GM12864 (cell line): ENCODE results near the gene RAB29.

Source experiments
- DNase-seq: peaks from one replicate; pipeline ENCODE4 v3.0.0-alpha.2; 2011; ENCODE audit warnings: low read depth
- H3K4me3 ChIP-seq: 2 replicates; pipeline ENCODE4 v1.5.1; 2011; ENCODE audit warnings: mild to moderate bottlenecking, low read depth, low read length, control low read depth
- TF ChIP-seq, protein P1 (sequence below): IDR thresholded peaks from 2 replicates; pipeline ENCODE4 v1.5.1; 2011; ENCODE audit warnings: low read depth, mild to moderate bottlenecking, moderate library complexity, low read length, control low read depth, inconsistent platforms; ENCODE audit errors: missing control alignments

RAB29 gene

DNA sequence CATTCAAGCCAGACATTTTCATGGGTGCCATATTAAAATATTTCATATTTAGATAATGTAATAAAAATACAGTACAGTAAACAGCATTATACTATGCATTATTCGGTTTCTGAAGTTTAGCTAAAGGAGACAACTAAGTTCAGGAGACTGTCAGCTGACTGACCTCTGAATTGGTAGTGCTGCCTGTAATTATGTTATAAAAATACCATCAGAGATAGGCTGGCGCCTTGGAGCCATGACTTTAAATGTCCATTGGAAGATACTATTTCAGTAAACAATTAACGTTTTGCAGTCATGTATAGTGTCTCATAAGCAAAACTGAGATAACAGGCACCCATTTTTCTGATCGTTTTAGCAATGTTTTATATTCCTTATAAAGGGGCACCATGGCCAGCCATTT lies 11.3 kb upstream of the RAB29 start:
- TF ChIP-seq, protein P1, sequence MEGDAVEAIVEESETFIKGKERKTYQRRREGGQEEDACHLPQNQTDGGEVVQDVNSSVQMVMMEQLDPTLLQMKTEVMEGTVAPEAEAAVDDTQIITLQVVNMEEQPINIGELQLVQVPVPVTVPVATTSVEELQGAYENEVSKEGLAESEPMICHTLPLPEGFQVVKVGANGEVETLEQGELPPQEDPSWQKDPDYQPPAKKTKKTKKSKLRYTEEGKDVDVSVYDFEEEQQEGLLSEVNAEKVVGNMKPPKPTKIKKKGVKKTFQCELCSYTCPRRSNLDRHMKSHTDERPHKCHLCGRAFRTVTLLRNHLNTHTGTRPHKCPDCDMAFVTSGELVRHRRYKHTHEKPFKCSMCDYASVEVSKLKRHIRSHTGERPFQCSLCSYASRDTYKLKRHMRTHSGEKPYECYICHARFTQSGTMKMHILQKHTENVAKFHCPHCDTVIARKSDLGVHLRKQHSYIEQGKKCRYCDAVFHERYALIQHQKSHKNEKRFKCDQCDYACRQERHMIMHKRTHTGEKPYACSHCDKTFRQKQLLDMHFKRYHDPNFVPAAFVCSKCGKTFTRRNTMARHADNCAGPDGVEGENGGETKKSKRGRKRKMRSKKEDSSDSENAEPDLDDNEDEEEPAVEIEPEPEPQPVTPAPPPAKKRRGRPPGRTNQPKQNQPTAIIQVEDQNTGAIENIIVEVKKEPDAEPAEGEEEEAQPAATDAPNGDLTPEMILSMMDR, result no peak
- no peak overlapping the region for H3K4me3 ChIP-seq
- no peak for DNase-seq

DNA sequence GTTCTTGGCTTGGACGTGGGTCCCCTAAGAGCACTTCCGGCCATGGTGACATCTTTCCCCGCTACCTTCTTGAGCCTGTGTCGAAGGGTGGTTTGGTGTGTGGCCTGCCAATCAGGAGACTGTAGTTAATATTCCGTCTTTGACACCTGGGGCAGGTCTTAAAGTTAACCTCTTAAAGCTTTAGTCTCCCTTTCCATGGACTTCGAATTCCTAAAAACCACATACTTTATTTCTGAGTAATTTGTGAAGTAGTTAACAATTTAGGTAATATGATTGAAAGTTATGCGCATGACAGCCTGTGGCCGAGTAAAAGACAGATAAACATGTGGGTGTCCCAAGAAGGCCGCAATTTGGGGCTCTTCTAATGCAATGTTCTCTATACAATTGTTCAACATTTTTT lies 10.2 kb upstream of the RAB29 start:
- TF ChIP-seq, protein P1, result no peak
- no peak for DNase-seq
- H3K4me3 ChIP-seq, result no peak overlapping the region

DNA sequence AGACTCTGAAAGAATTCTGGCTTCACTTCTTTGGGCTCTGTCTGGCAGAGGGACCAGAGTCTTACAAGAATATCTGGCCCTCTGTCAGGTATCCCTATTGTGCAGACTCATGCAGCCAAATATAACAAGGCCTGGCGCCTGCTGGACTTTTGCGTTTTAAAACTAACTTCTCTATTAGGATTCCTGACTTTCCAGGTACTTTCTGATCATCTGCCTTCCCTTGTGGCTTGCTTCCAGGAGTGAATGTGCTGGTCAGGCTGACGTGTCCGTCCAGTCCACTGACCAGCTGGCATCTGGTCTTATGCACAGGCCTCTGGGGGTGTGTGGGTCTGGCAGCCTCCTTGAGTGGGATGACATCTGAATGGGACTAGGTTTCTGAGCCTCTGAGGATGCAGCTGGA lies 8.6 kb upstream of the RAB29 start:
- TF ChIP-seq, protein P1, result no peak
- DNase-seq, result no peak
- H3K4me3 ChIP-seq, result no peak overlapping the region

DNA sequence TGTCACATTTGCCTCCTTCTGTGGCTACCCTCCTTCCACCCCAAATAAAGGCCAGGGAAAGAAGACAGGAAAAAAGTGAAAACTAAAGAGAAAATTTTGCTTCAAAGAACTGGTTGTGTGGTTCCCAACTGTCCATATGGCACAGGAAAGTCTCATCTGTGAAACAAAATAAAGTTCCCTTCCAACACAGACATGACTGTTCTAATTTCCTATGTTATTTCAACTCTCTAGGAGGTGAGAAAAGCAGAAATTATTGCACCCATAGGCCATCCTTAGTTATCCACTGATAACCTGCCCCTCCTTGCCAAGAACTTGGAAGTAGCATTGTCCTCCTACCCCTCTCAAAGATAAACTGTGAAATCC lies 8.1 kb upstream of the RAB29 start:
- no peak overlapping the region for H3K4me3 ChIP-seq
- TF ChIP-seq, protein P1, result no peak
- DNase-seq, result no peak

DNA sequence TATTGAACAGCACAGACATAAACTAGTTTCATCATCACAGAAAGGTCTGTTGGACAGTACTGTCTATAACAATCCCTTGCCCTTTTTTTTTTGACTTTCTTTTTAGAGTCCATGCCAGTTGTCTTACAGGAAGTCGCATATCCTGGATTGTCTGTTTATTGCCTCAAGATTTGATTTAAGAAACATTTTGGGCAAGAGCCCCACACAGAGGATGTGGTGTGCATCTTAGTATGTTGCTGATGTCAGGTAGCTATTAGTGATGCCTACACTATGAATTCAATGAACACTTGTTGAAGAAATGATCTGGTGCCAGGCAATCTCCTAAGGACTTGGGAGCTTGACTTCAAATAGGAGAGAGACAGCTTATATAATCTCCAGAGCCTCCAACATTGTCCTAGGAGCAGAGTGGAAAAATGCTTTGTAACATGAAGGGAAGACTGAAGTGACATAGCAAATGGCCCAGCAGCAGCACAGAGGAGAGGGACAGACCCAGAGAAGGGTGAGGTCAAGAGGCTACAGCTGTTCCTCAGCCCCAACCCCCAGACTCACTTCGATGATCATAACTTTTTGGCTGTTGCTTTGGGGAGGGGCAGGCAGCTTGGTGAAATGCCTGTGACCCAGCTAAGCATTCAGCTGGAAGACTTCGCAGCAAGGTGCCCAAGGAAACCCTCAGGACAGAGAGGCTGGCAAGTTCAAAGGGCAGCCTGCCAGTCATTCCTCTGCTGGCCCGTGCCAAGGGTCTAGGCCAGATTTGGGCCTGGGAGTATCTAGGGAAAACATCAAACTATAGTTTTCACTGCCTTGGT lies 7.5 kb upstream of the RAB29 start:
- TF ChIP-seq, protein P1, result no peak

DNA sequence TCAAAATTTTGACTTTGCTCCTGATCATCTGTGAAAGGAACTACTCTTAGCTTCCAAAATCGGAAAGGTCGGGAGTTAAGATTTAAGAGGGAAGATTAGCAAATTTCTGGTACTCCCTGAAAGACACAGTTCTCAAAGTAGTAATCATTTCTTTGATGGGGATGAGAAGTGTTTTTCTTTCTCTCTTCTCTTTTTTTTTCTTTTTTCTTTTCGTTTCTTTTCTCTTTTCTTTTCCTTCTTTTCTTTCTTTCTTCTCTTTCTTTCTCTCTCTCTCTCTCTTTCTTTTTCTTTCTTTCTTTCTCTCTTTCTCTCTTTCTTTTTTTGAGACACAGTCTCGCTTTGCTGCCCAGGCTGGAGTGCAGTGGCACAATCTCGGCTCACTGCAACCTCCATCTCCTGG lies 5.1 kb upstream of the RAB29 start:
- TF ChIP-seq, protein P1, result no peak
- H3K4me3 ChIP-seq, result no peak overlapping the region
- DNase-seq, result no peak

More for the DNA sequence above, 7.5 kb upstream of the RAB29 start:
- H3K4me3 ChIP-seq, result no peak overlapping the region
- no peak for DNase-seq

DNA sequence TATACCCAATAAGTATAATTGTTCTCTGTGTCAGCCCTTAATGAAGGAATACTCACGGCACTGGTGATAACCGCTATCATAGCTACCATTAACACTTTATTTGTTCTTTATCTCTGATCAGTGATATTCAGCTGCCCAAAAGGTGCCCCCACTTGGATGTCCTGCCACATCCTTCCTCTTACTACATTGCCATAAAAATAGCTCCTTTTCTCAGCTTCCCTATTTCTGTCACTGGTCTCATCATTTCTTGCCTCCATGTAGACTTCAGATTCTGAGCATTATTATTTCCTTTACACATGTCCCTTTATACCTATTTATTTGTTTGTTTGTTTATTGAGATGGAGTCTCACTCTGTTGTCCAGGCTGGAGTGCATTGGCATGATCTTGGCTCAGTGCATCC lies 2.7 kb upstream of the RAB29 start:
- no peak overlapping the region for H3K4me3 ChIP-seq
- DNase-seq, result no peak
- TF ChIP-seq, protein P1, result no peak
